HepG2 (cell line): ENCODE measurements around the gene TMEM223. TPM values are rescaled to one million over a fixed set of nuclear protein-coding genes. Genes with fewer than 3 reads are reported as not detected.

Experiments used
- ATF3 ChIP-seq: sonication (generic); formaldehyde crosslinking; IDR thresholded peaks from 2 replicates; pipeline ENCODE4 v1.4.0; 2020; ENCODE audit warnings: missing genetic modification reagents
- ERF ChIP-seq: IDR thresholded peaks from 2 replicates; pipeline ENCODE4 v1.6.1; 2018; ENCODE audit warnings: missing biosample characterization, missing genetic modification reagents
- HMGA1 ChIP-seq: sonication (generic); formaldehyde crosslinking; conservative IDR thresholded peaks from 2 replicates; pipeline ENCODE4 v1.4.0; 2020; ENCODE audit warnings: missing genetic modification reagents
- JARID2 ChIP-seq: sonication (generic); formaldehyde crosslinking; IDR thresholded peaks from 2 replicates; pipeline ENCODE4 v1.8.1; 2023; ENCODE audit warnings: missing genetic modification reagents, inconsistent platforms; ENCODE audit not compliant: insufficient replicate concordance
- KAT2B ChIP-seq: fragments of 150-350 bp; IDR thresholded peaks from 2 replicates; pipeline ENCODE4 v1.6.1; 2014; ENCODE audit warnings: low read depth, low read length, borderline replicate concordance
- PBX3 ChIP-seq: sonication (generic); formaldehyde crosslinking; IDR thresholded peaks from 2 replicates; pipeline ENCODE4 v1.8.1; 2023; ENCODE audit warnings: missing genetic modification reagents, inconsistent platforms, borderline replicate concordance
- PHF20 ChIP-seq: sonication (generic); formaldehyde crosslinking; IDR thresholded peaks from 2 replicates; pipeline ENCODE4 v1.5.0; 2020; ENCODE audit warnings: mild to moderate bottlenecking, missing genetic modification reagents
- SNAPC5 ChIP-seq: sonication (generic); formaldehyde crosslinking; IDR thresholded peaks from 2 replicates; pipeline ENCODE4 v1.8.1; 2023; ENCODE audit warnings: mild to moderate bottlenecking, missing genetic modification reagents, borderline replicate concordance
- SPEN ChIP-seq: sonication (generic); formaldehyde crosslinking; IDR thresholded peaks from 2 replicates; pipeline ENCODE4 v1.5.1; 2020; ENCODE audit warnings: low read depth, mild to moderate bottlenecking, missing genetic modification reagents
- ZFP36L2 ChIP-seq: sonication (generic); formaldehyde crosslinking; IDR thresholded peaks from 2 replicates; pipeline ENCODE4 v1.4.0; 2020; ENCODE audit warnings: missing genetic modification reagents
- ZNF263 ChIP-seq: sonication (generic); formaldehyde crosslinking; IDR thresholded peaks from 2 replicates; pipeline ENCODE4 v1.4.0; 2020; ENCODE audit warnings: missing genetic modification reagents
- ZNF83 ChIP-seq: sonication (generic); formaldehyde crosslinking; IDR thresholded peaks from 2 replicates; pipeline ENCODE4 v1.4.0; 2020; ENCODE audit warnings: missing genetic modification reagents, mild to moderate bottlenecking, borderline replicate concordance
- polyA plus RNA-seq, 8 experiments: library from polyadenylated mRNA; depleted of rRNA in 3 of 8; stranded (reverse) in 7 of 8; unstranded in 1 of 8; fragments of >200 nt; fragmentation: Illumina TruSeq in 4 of 8; extraction: Trizol in 4 of 8; gene quantifications; 2 replicates each; pipeline versions ENCODE4 v1.2.1 to v1.2.3, GENCODE V29; 2011 to 2016; ENCODE audit warnings: low read depth in 4 of 8, missing spikeins in 1 of 8, mixed read lengths in 1 of 8; ENCODE audit not compliant: insufficient read depth in 1 of 8
- total RNA-seq, 5 experiments: library from RNA; depleted of rRNA; stranded (reverse); fragments of >200 nt; fragmentation: Illumina TruSeq; extraction: Trizol; gene quantifications; 2 replicates each; pipeline ENCODE4 v1.2.3, GENCODE V29; 2016; ENCODE audit warnings: low read depth in 1 of 5
- TF ChIP-seq, protein P1 (sequence below): sonication (generic); formaldehyde crosslinking; IDR thresholded peaks from 2 replicates; pipeline ENCODE4 v1.9.0; 2021; ENCODE audit warnings: mild to moderate bottlenecking, missing genetic modification reagents
- TF ChIP-seq, protein P2 (sequence below): sonication (generic); formaldehyde crosslinking; IDR thresholded peaks from 2 replicates; pipeline ENCODE4 v1.8.1; 2023; ENCODE audit warnings: missing genetic modification reagents, mild to moderate bottlenecking, borderline replicate concordance
- TF ChIP-seq, protein P3 (sequence below): sonication (generic); formaldehyde crosslinking; conservative IDR thresholded peaks from 2 replicates; pipeline ENCODE4 v1.4.0; 2020; ENCODE audit warnings: missing genetic modification reagents

Gene TMEM223
- total and polyA plus RNA-seq, 2 of the 13 experiments (the other 11 are each of a cell fraction or from before 2014, with no cell fraction given) = 19.5 to 24.9 TPM

DNA sequence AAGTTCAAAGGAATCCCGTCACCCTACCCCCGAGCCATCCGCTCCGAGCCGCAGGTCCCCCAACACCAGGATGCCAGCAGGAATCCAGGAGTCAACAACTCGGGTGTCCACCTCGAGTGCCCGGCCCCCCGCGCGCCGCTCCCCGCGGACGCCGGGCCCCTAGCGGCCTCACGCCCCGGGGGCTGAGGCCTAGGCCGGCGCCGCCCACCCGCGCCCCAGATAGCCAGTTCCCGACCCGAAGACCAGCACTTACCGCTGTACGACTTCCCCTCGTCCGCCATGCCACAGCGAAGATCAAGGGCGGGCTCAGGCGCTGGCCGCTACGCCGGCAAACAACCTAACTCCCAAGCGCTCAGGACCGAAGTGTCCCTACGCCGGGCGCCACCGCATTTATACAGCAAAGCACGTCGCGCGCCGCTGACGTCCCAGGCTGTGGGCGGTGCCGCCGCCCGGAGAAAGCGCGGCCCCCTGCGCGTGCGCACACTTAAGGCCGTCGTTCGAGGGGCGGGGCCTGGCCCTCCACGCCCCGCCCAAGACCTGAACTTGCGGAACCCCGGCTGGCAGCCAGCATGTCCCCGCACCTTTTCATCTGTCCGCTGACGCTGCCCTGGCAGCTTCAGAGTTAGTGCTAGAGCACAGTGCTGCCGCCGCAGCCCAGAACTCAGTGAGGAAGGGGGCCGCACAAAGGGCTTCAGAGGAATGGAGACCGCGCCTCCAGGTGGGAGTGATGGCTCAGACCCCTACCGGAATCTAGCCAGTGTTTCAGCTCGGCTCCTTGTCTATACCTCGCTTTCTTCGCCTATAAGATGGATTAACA, 13.5 kb upstream of the TMEM223 start, which contains the start of gene NXF1 (continued):
- TF ChIP-seq, protein P1, sequence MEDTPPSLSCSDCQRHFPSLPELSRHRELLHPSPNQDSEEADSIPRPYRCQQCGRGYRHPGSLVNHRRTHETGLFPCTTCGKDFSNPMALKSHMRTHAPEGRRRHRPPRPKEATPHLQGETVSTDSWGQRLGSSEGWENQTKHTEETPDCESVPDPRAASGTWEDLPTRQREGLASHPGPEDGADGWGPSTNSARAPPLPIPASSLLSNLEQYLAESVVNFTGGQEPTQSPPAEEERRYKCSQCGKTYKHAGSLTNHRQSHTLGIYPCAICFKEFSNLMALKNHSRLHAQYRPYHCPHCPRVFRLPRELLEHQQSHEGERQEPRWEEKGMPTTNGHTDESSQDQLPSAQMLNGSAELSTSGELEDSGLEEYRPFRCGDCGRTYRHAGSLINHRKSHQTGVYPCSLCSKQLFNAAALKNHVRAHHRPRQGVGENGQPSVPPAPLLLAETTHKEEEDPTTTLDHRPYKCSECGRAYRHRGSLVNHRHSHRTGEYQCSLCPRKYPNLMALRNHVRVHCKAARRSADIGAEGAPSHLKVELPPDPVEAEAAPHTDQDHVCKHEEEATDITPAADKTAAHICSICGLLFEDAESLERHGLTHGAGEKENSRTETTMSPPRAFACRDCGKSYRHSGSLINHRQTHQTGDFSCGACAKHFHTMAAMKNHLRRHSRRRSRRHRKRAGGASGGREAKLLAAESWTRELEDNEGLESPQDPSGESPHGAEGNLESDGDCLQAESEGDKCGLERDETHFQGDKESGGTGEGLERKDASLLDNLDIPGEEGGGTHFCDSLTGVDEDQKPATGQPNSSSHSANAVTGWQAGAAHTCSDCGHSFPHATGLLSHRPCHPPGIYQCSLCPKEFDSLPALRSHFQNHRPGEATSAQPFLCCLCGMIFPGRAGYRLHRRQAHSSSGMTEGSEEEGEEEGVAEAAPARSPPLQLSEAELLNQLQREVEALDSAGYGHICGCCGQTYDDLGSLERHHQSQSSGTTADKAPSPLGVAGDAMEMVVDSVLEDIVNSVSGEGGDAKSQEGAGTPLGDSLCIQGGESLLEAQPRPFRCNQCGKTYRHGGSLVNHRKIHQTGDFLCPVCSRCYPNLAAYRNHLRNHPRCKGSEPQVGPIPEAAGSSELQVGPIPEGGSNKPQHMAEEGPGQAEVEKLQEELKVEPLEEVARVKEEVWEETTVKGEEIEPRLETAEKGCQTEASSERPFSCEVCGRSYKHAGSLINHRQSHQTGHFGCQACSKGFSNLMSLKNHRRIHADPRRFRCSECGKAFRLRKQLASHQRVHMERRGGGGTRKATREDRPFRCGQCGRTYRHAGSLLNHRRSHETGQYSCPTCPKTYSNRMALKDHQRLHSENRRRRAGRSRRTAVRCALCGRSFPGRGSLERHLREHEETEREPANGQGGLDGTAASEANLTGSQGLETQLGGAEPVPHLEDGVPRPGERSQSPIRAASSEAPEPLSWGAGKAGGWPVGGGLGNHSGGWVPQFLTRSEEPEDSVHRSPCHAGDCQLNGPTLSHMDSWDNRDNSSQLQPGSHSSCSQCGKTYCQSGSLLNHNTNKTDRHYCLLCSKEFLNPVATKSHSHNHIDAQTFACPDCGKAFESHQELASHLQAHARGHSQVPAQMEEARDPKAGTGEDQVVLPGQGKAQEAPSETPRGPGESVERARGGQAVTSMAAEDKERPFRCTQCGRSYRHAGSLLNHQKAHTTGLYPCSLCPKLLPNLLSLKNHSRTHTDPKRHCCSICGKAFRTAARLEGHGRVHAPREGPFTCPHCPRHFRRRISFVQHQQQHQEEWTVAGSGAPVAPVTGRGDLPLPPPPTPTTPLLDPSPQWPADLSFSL (CRISPR knock-in tag) = no peak
- peak; percentile 82; the same call in 1 of the 2 replicates for TF ChIP-seq ZNF83 (CRISPR knock-in tag)
- TF ChIP-seq PBX3 (CRISPR knock-in tag) = peak; percentile 18; the same call in 1 of the 2 replicates
- TF ChIP-seq SNAPC5 (CRISPR knock-in tag) = no peak
- 0 out of 2 replicates have a peak, but pooled peaks have one; percentile 13 for TF ChIP-seq ATF3
- 0 out of 2 replicates have a peak, but pooled peaks have one; percentile 65 for TF ChIP-seq ZFP36L2 (CRISPR knock-in tag)
- peak; percentile 96 for TF ChIP-seq ERF (CRISPR knock-in tag)
- peak; percentile 80 for TF ChIP-seq SPEN
- peak; percentile 86 for TF ChIP-seq PHF20 (CRISPR knock-in tag)
- no peak for TF ChIP-seq HMGA1 (CRISPR knock-in tag)
- TF ChIP-seq, protein P2, sequence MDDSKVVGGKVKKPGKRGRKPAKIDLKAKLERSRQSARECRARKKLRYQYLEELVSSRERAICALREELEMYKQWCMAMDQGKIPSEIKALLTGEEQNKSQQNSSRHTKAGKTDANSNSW (CRISPR knock-in tag) = no peak; the same call in 1 of the 2 replicates
- TF ChIP-seq KAT2B = no peak
- TF ChIP-seq ZNF263 = peak; percentile 66
- TF ChIP-seq, protein P3, sequence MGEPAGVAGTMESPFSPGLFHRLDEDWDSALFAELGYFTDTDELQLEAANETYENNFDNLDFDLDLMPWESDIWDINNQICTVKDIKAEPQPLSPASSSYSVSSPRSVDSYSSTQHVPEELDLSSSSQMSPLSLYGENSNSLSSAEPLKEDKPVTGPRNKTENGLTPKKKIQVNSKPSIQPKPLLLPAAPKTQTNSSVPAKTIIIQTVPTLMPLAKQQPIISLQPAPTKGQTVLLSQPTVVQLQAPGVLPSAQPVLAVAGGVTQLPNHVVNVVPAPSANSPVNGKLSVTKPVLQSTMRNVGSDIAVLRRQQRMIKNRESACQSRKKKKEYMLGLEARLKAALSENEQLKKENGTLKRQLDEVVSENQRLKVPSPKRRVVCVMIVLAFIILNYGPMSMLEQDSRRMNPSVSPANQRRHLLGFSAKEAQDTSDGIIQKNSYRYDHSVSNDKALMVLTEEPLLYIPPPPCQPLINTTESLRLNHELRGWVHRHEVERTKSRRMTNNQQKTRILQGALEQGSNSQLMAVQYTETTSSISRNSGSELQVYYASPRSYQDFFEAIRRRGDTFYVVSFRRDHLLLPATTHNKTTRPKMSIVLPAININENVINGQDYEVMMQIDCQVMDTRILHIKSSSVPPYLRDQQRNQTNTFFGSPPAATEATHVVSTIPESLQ (CRISPR knock-in tag) = peak; percentile 81; the same call in 1 of the 2 replicates
- no peak for TF ChIP-seq JARID2
